WTC11 (cell line): ENCODE results near the gene SPTLC1. TPM values are rescaled to one million over a fixed set of nuclear protein-coding genes. Genes with fewer than 3 reads are reported as not detected.

Source experiments
- ATAC-seq: fragments of 200-7000 bp; cut with Tn5 transposase; 2 replicates; pipeline ENCODE4 v1.10.0; 2021; ENCODE audit warnings: mild to moderate bottlenecking, moderate library complexity
- CTCF ChIA-PET: fragments of 300-600 bp; sonication (Branson Sonifier 250); formaldehyde crosslinking; loops from one replicate; lab custom pipeline; 2021; ENCODE audit warnings: antibody characterized with exemption; lab: Charles Lee
- POLR2A ChIA-PET: fragments of 350-600 bp; sonication (Branson Sonifier 250); formaldehyde crosslinking; loops from one replicate; lab custom pipeline; 2021; ENCODE audit warnings: antibody characterized with exemption; lab: Charles Lee
- DNase-seq: peaks from one replicate; pipeline ENCODE4 v3.0.0; 2021; ENCODE audit warnings: low spot score
- H3K27ac Mint-ChIP-seq: 2 replicates; pipeline ENCODE4 v1.8.0; 2021; ENCODE audit warnings: mixed read lengths
- H3K27me3 Mint-ChIP-seq: 2 replicates; pipeline ENCODE4 v1.8.0; 2021; ENCODE audit warnings: low read depth, mild to moderate bottlenecking, moderate library complexity, mixed read lengths
- H3K36me3 Mint-ChIP-seq: 2 replicates; pipeline ENCODE4 v1.8.0; 2021; ENCODE audit warnings: mixed read lengths
- H3K4me1 Mint-ChIP-seq: 2 replicates; pipeline ENCODE4 v1.8.0; 2022; ENCODE audit warnings: mixed read lengths
- H3K4me3 Mint-ChIP-seq: 2 replicates; pipeline ENCODE4 v1.8.0; 2021; ENCODE audit warnings: mild to moderate bottlenecking, moderate library complexity, mixed read lengths
- H3K9me3 Mint-ChIP-seq: 2 replicates; pipeline ENCODE4 v1.8.0; 2021; ENCODE audit warnings: mixed read lengths
- CBFB ChIP-seq: sonication (generic); formaldehyde crosslinking; IDR thresholded peaks from 2 replicates; pipeline ENCODE4 v1.8.1; 2022; ENCODE audit warnings: mild to moderate bottlenecking, low read depth, missing genetic modification reagents
- ETV6 ChIP-seq: sonication (generic); formaldehyde crosslinking; IDR thresholded peaks from 2 replicates; pipeline ENCODE4 v1.8.1; 2022; ENCODE audit warnings: mild to moderate bottlenecking, missing genetic modification reagents
- JAZF1 ChIP-seq: fragments of 250-450 bp; sonication (Bioruptor Pico); IDR thresholded peaks from 2 replicates; pipeline ENCODE4 v1.9.0; 2021; ENCODE audit warnings: moderate library complexity, mild to moderate bottlenecking, inconsistent platforms
- NFATC4 ChIP-seq: fragments of 250-450 bp; sonication (Bioruptor Pico); IDR thresholded peaks from 2 replicates; pipeline ENCODE4 v1.9.0; 2021; ENCODE audit warnings: mild to moderate bottlenecking
- OVOL2 ChIP-seq: fragments of 250-450 bp; sonication (Bioruptor Pico); IDR thresholded peaks from 2 replicates; pipeline ENCODE4 v1.9.0; 2021; ENCODE audit warnings: mild to moderate bottlenecking, borderline replicate concordance
- PRRX2 ChIP-seq: fragments of 250-450 bp; sonication (Bioruptor Pico); IDR thresholded peaks from 2 replicates; pipeline ENCODE4 v1.8.0; 2021; ENCODE audit warnings: mild to moderate bottlenecking
- RELA ChIP-seq: sonication (generic); formaldehyde crosslinking; IDR thresholded peaks from 2 replicates; pipeline ENCODE4 v1.8.1; 2022; ENCODE audit warnings: missing genetic modification reagents, mild to moderate bottlenecking, borderline replicate concordance
- SOX15 ChIP-seq: fragments of 250-450 bp; sonication (Bioruptor Pico); IDR thresholded peaks from 2 replicates; pipeline ENCODE4 v1.9.0; 2021; ENCODE audit warnings: mild to moderate bottlenecking
- TCF7 ChIP-seq: sonication (generic); formaldehyde crosslinking; IDR thresholded peaks from 2 replicates; pipeline ENCODE4 v1.8.0; 2022; ENCODE audit warnings: mild to moderate bottlenecking, low read depth, missing genetic modification reagents, moderate library complexity
- TP53 ChIP-seq: sonication (generic); formaldehyde crosslinking; IDR thresholded peaks from 2 replicates; pipeline ENCODE4 v1.8.1; 2023; ENCODE audit warnings: mild to moderate bottlenecking, missing genetic modification reagents
- ZNF317 ChIP-seq: sonication (generic); formaldehyde crosslinking; IDR thresholded peaks from 2 replicates; pipeline ENCODE4 v1.8.1; 2023; ENCODE audit warnings: low read depth, mild to moderate bottlenecking, moderate library complexity, missing genetic modification reagents, borderline replicate concordance
- ZNF396 ChIP-seq: fragments of 250-450 bp; sonication (Bioruptor Pico); IDR thresholded peaks from 2 replicates; pipeline ENCODE4 v1.8.0; 2021; ENCODE audit warnings: mild to moderate bottlenecking, moderate library complexity, borderline replicate concordance
- total RNA-seq: library from RNA; stranded (reverse); gene quantifications from 3 replicates; pipeline ENCODE4 v1.2.3, GENCODE V29; 2021
- TF ChIP-seq, protein P1 (sequence below): sonication (generic); formaldehyde crosslinking; IDR thresholded peaks from 2 replicates; pipeline ENCODE4 v1.8.0; 2022; ENCODE audit warnings: mild to moderate bottlenecking, missing genetic modification reagents
- TF ChIP-seq, protein P2 (sequence below): sonication (generic); formaldehyde crosslinking; IDR thresholded peaks from 2 replicates; pipeline ENCODE4 v1.8.0; 2023; ENCODE audit warnings: missing genetic modification reagents, mild to moderate bottlenecking, borderline replicate concordance
- TF ChIP-seq, protein P3 (sequence below): sonication (generic); formaldehyde crosslinking; IDR thresholded peaks from 2 replicates; pipeline ENCODE4 v1.8.1; 2023; ENCODE audit warnings: mild to moderate bottlenecking, moderate library complexity, missing genetic modification reagents
- TF ChIP-seq, protein P4 (sequence below): fragments of 250-450 bp; sonication (Bioruptor Pico); IDR thresholded peaks from 2 replicates; pipeline ENCODE4 v2.1.2; 2022; ENCODE audit warnings: mild to moderate bottlenecking, moderate library complexity
- TF ChIP-seq, protein P5 (sequence below): fragments of 200-600 bp; IDR thresholded peaks from 2 replicates; pipeline ENCODE4 v1.8.0; 2022; ENCODE audit warnings: antibody characterized with exemption
- TF ChIP-seq, protein P6 (sequence below): sonication (generic); formaldehyde crosslinking; IDR thresholded peaks from 2 replicates; pipeline ENCODE4 v1.8.0; 2022; ENCODE audit warnings: mild to moderate bottlenecking, missing genetic modification reagents
- TF ChIP-seq, protein P7 (sequence below): fragments of 250-450 bp; sonication (Bioruptor Pico); IDR thresholded peaks from 2 replicates; pipeline ENCODE4 v1.9.0; 2021; ENCODE audit warnings: mild to moderate bottlenecking
- TF ChIP-seq, protein P8 (sequence below): sonication (generic); formaldehyde crosslinking; IDR thresholded peaks from 2 replicates; pipeline ENCODE4 v1.8.1; 2023; ENCODE audit warnings: mild to moderate bottlenecking, missing genetic modification reagents, moderate library complexity
- TF ChIP-seq, protein P9 (sequence below): sonication (generic); formaldehyde crosslinking; IDR thresholded peaks from 2 replicates; pipeline ENCODE4 v1.8.1; 2022; ENCODE audit warnings: low read depth, missing genetic modification reagents, borderline replicate concordance

The SPTLC1 gene
- total RNA-seq, 1 experiment from 2014 or later: 81.2 TPM

DNA sequence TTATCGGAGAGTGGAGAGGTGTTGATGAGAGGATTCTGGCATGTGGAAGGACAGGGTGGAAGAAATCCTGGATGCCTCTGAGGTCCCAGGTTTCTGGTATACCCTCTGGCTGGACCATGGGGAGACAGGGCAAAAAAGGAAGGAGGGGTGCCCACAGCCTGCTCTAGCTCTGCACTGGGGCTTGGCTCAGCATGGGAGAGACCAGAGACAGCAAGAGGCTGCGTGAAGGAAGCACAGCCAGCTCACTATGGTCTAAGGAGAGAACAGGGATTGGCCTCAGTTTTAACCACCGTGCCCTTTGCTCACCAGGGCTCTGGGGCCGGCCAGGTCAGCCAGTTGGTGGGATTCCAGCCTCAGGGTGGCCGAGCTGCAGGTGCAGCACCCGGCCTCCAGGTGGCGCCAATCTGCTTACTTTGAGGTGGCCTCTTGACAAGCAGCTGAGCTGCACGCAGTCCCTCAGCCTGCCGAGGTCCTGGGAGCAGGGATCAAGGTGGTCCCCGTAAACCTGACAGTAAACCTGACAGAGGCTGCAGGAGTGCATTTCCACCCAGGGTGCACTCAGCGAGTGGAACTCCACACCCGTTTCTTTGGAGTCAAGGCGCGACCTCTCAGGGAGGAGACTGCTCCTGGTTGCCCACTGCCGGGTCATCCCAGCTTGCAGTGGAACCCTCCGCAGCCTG, 25.0 kb upstream of the SPTLC1 start:
- POLR2A ChIA-PET: interaction anchor here (1.8 kb wide), 1 partner anchor 102 kb away, joined by 4 read pairs; no protein-coding TSS in a partner anchor
- Mint-ChIP-seq H3K4me1 (peaks cover 5% of the 10 kb centered on the region; the same call in 1 of the 2 replicates), H3K27ac (no peak overlapping the region), H3K36me3 (no peaks in the 10 kb centered on the region), H3K4me3 (peak overlapping the region; percentile 74; the same call in 1 of the 2 replicates), H3K9me3 (no peaks in the 10 kb centered on the region), H3K27me3 (peaks cover 36% of the 10 kb centered on the region)
- peak; percentile 95 for DNase-seq
- CTCF ChIA-PET: interaction anchor here (0.5 to 4.9 kb wide), 36 partner anchors 8 to 651 kb away, joined by 3 to 93 read pairs (median 4); partner anchors contain the start of genes IPPK, NOL8 and SPTLC1
- peak; percentile 60 for ATAC-seq
- TF ChIP-seq, protein P1, sequence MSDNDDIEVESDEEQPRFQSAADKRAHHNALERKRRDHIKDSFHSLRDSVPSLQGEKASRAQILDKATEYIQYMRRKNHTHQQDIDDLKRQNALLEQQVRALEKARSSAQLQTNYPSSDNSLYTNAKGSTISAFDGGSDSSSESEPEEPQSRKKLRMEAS (CRISPR knock-in tag): peak; percentile 90
- TF ChIP-seq, protein P2, sequence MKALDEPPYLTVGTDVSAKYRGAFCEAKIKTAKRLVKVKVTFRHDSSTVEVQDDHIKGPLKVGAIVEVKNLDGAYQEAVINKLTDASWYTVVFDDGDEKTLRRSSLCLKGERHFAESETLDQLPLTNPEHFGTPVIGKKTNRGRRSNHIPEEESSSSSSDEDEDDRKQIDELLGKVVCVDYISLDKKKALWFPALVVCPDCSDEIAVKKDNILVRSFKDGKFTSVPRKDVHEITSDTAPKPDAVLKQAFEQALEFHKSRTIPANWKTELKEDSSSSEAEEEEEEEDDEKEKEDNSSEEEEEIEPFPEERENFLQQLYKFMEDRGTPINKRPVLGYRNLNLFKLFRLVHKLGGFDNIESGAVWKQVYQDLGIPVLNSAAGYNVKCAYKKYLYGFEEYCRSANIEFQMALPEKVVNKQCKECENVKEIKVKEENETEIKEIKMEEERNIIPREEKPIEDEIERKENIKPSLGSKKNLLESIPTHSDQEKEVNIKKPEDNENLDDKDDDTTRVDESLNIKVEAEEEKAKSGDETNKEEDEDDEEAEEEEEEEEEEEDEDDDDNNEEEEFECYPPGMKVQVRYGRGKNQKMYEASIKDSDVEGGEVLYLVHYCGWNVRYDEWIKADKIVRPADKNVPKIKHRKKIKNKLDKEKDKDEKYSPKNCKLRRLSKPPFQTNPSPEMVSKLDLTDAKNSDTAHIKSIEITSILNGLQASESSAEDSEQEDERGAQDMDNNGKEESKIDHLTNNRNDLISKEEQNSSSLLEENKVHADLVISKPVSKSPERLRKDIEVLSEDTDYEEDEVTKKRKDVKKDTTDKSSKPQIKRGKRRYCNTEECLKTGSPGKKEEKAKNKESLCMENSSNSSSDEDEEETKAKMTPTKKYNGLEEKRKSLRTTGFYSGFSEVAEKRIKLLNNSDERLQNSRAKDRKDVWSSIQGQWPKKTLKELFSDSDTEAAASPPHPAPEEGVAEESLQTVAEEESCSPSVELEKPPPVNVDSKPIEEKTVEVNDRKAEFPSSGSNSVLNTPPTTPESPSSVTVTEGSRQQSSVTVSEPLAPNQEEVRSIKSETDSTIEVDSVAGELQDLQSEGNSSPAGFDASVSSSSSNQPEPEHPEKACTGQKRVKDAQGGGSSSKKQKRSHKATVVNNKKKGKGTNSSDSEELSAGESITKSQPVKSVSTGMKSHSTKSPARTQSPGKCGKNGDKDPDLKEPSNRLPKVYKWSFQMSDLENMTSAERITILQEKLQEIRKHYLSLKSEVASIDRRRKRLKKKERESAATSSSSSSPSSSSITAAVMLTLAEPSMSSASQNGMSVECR: peak; percentile 96
- TF ChIP-seq, protein P3, sequence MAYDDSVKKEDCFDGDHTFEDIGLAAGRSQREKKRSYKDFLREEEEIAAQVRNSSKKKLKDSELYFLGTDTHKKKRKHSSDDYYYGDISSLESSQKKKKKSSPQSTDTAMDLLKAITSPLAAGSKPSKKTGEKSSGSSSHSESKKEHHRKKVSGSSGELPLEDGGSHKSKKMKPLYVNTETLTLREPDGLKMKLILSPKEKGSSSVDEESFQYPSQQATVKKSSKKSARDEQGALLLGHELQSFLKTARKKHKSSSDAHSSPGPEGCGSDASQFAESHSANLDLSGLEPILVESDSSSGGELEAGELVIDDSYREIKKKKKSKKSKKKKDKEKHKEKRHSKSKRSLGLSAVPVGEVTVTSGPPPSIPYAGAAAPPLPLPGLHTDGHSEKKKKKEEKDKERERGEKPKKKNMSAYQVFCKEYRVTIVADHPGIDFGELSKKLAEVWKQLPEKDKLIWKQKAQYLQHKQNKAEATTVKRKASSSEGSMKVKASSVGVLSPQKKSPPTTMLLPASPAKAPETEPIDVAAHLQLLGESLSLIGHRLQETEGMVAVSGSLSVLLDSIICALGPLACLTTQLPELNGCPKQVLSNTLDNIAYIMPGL (CRISPR knock-in tag): no peak; the same call in 1 of the 2 replicates
- TF ChIP-seq ZNF317 (CRISPR knock-in tag) (no peak), SOX15 (no peak), PRRX2 (no peak), NFATC4 (no peak), RELA (CRISPR knock-in tag) (no peak), TP53 (peak; percentile 60; the same call in 1 of the 2 replicates), CBFB (no peak), JAZF1 (no peak), TCF7 (no peak), ETV6 (CRISPR knock-in tag) (peak; percentile 84), OVOL2 (no peak), ZNF396 (CRISPR knock-in tag) (no peak)
- TF ChIP-seq, protein P4, sequence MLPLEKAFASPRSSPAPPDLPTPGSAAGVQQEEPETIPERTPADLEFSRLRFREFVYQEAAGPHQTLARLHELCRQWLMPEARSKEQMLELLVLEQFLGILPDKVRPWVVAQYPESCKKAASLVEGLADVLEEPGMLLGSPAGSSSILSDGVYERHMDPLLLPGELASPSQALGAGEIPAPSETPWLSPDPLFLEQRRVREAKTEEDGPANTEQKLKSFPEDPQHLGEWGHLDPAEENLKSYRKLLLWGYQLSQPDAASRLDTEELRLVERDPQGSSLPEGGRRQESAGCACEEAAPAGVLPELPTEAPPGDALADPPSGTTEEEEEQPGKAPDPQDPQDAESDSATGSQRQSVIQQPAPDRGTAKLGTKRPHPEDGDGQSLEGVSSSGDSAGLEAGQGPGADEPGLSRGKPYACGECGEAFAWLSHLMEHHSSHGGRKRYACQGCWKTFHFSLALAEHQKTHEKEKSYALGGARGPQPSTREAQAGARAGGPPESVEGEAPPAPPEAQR: no peak
- TF ChIP-seq, protein P5, sequence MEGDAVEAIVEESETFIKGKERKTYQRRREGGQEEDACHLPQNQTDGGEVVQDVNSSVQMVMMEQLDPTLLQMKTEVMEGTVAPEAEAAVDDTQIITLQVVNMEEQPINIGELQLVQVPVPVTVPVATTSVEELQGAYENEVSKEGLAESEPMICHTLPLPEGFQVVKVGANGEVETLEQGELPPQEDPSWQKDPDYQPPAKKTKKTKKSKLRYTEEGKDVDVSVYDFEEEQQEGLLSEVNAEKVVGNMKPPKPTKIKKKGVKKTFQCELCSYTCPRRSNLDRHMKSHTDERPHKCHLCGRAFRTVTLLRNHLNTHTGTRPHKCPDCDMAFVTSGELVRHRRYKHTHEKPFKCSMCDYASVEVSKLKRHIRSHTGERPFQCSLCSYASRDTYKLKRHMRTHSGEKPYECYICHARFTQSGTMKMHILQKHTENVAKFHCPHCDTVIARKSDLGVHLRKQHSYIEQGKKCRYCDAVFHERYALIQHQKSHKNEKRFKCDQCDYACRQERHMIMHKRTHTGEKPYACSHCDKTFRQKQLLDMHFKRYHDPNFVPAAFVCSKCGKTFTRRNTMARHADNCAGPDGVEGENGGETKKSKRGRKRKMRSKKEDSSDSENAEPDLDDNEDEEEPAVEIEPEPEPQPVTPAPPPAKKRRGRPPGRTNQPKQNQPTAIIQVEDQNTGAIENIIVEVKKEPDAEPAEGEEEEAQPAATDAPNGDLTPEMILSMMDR: peak; percentile 98
- TF ChIP-seq, protein P6, sequence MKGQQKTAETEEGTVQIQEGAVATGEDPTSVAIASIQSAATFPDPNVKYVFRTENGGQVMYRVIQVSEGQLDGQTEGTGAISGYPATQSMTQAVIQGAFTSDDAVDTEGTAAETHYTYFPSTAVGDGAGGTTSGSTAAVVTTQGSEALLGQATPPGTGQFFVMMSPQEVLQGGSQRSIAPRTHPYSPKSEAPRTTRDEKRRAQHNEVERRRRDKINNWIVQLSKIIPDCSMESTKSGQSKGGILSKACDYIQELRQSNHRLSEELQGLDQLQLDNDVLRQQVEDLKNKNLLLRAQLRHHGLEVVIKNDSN (CRISPR knock-in tag): 0 out of 2 replicates have a peak, but pooled peaks have one; percentile 22
- TF ChIP-seq, protein P7, sequence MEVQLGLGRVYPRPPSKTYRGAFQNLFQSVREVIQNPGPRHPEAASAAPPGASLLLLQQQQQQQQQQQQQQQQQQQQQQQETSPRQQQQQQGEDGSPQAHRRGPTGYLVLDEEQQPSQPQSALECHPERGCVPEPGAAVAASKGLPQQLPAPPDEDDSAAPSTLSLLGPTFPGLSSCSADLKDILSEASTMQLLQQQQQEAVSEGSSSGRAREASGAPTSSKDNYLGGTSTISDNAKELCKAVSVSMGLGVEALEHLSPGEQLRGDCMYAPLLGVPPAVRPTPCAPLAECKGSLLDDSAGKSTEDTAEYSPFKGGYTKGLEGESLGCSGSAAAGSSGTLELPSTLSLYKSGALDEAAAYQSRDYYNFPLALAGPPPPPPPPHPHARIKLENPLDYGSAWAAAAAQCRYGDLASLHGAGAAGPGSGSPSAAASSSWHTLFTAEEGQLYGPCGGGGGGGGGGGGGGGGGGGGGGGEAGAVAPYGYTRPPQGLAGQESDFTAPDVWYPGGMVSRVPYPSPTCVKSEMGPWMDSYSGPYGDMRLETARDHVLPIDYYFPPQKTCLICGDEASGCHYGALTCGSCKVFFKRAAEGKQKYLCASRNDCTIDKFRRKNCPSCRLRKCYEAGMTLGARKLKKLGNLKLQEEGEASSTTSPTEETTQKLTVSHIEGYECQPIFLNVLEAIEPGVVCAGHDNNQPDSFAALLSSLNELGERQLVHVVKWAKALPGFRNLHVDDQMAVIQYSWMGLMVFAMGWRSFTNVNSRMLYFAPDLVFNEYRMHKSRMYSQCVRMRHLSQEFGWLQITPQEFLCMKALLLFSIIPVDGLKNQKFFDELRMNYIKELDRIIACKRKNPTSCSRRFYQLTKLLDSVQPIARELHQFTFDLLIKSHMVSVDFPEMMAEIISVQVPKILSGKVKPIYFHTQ (CRISPR knock-in tag): no peak
- TF ChIP-seq, protein P8, sequence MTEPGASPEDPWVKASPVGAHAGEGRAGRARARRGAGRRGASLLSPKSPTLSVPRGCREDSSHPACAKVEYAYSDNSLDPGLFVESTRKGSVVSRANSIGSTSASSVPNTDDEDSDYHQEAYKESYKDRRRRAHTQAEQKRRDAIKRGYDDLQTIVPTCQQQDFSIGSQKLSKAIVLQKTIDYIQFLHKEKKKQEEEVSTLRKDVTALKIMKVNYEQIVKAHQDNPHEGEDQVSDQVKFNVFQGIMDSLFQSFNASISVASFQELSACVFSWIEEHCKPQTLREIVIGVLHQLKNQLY (CRISPR knock-in tag): no peak
- TF ChIP-seq, protein P9, sequence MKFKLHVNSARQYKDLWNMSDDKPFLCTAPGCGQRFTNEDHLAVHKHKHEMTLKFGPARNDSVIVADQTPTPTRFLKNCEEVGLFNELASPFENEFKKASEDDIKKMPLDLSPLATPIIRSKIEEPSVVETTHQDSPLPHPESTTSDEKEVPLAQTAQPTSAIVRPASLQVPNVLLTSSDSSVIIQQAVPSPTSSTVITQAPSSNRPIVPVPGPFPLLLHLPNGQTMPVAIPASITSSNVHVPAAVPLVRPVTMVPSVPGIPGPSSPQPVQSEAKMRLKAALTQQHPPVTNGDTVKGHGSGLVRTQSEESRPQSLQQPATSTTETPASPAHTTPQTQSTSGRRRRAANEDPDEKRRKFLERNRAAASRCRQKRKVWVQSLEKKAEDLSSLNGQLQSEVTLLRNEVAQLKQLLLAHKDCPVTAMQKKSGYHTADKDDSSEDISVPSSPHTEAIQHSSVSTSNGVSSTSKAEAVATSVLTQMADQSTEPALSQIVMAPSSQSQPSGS (CRISPR knock-in tag): no peak
